GM21447 (cell line): ENCODE measurements around the gene GTPBP6.
"Not testable (repeated sequence)": the region's sequence is repeated elsewhere in the genome, so short reads cannot be mapped to it uniquely, and the experiment has no call there.

Experiments
- ATAC-seq: cut with Tn5 transposase; IDR thresholded peaks from one replicate; pipeline ENCODE4 v1.9.1; 2021; ENCODE audit not compliant: unreplicated experiment

Gene GTPBP6

DNA sequence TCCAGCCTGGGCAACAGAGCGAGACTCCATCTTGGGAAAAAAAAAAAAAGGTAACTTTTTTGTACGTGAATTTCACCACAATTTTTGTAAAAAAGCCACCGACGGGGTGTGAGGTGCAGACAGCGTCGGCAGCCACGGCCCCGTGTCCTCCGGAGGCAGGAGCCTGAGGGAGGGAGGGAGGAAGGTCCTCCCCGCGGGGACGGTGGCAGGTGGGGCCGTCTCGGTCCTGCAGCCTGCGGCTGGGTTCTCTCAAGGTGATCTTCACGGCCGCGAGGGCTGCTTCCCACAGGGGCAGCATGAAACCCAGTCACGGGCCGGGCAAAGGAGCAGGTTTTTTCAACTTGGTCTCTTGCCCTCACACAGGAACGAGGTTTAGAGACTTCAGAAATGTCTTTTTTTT lies 23.5 kb downstream of the GTPBP6 start:
- no peak for ATAC-seq

DNA sequence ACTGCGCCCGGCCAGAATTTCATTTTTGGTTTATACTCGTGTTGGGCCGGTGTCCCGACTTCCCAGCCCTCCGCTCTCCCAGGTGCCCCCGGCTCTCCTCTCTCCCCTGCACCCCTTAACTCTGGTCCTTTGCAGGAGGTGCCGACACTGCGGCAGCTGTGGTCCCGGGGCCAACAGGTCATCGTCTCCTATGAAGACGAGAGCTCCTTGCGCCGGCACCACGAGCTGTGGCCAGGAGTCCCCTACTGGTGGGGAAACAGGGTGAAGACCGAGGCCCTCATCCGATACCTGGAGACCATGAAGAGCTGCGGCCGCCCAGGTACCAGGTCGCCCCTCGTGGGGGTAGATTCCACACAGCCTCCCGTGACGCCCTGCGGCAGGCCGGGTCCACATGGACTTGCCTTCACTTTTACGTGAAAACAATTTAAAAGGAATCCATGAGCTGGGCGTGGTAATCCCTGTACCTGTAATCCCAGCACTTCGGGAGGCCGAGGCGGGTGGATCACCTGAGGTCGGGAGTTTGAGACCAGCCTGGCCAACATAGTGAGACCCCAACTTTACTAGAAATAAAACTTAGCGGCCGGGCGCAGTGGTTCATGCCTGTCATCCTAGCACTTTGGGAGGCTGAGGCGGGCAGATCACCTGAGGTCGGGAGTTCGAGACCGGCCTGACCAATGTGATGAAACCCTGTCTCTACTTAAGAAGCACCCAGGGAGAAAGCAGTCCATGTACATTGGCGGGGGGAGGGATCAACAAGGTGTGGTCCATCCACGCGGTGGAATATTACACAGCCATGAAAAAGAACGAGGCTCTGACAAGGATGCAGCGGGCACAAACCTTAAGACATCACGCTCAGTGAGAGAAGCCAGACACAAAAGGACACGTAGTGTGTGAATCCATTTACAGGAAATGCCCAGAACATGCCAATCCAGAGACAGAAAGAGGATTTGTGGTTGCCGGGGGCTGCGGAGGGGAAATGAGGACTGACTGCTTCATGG lies 25.4 kb downstream of the GTPBP6 start:
- ATAC-seq, result no peak

- no peak for ATAC-seq
Measured at GRCh38 chrX:291411-291901, 27.1 kb downstream of the GTPBP6 start.

- ATAC-seq, result no peak
Measured at GRCh38 chrX:290476-291166, 28.0 kb downstream of the GTPBP6 start.

DNA sequence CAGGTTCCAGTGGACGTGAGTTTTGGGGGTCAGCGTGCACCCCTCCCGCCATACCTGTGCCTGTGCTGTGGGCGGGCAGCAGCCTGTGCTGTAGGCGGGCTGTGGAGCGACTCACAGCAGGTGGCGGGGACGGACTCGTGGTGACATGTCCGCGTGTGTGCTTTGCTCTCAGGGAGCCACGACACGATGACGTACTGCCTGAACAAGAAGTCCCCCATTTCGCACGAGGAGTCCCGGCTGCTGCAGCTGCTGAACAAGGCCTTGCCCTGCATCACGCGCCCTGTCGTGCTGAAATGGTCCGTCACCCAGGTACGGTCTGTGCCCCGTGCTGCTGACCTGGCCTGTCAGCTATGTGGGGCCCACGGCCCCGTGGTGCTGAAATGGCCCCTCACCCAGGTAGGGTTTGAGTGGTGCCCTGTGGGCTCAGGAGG lies 30.0 kb downstream of the GTPBP6 start:
- no peak for ATAC-seq

- ATAC-seq, result no peak
Measured at GRCh38 chrX:287670-288069, 30.9 kb downstream of the GTPBP6 start.

DNA sequence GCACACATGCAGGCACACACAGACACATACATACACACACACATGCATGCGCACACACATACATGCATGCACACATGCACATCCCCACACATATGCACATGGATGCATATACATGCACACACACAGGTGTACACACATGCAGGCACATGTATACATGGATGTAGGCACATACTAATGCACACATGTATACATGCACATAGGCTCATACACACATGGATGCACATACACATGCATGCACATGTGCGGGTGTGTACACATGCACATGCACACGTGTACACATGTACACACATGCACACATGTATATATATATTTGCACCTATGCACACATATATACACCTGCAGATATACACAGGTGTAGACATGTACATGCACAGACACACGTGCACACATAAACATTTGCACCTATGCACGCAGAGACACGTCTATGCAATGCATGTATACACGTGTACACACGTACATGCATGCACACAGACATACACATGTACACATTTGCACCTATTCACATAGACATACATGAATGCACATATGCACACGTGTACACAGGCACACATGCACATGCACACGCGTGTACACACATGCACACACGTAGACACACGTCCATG lies 33.4 kb downstream of the GTPBP6 start:
- ATAC-seq, result no peak

DNA sequence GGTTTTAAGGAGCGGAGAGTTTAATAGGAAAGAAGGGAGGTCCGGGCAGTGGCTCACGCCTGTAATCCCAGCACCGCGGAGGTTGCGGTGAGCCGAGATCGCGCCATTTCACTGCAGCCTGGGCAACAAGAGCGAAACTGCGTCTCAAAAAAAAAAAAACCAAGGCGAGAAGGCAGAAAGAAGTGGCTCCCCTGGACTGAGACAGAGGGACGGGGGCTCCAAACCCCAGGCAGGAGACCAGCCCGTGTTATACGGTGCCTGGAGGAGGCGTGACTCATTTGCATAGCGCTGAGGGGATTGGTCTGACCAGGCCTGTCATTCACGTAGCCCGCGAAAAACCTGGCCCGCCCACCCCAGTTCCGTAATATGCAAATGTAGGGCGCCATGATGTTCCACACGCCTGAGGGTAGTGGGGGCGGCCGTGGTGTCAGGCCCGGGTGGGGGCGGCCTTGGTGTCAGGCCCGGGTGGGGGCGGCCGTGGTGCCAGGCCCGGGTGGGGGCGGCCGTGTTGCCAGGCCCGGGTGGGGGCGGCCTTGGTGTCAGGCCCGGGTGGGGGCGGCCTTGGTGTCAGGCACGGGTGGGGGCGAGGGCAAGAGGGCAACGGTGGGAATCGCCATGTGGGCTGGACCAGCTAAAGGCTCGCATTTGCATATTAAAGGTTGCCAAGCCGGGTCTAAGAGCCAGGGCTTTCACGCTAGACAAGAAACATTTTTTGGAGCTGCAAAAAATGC lies 35.3 kb downstream of the GTPBP6 start:
- ATAC-seq, result peak; percentile 93

DNA sequence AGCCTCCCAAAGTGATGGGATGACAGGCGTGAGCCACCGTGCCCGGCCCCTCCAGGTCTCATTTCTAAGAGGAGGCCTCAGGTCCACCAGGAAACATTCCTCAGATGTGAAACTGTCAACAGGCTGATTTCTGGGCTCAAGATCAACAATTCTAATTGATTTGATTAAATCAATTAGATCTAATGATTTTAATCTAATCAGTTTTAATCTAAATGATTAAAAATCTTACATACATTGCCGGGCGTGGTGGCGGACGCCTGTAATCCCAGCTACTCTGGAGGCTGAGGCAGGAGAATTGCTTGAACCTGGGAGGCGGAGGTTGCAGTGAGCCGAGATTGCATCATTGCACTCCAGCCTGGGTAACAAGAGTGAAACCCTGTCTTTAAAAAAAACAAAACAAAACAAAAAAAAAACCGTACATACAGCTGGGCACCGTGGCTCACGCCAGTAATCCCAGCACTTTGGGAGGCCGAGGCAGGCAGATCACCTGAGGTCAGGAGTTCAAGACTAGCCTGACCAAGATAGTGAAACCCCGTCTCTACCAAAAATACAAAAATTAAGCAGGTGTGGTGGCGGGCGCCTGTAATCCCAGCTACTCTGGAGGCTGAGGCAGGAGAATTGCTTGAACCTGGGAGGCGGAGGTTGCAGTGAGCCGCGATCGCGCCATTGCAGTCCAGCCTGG lies 36.5 kb downstream of the GTPBP6 start:
- not testable (repeated sequence) for ATAC-seq

GRCh38 chrX:281166-281999 lies 37.2 kb downstream of the GTPBP6 start, which contains the start of gene PLCXD1:
Gene PLCXD1 (plus strand): TSS chrX:281381. CDS start chrX:284188, 2,807 bp downstream.
- ATAC-seq, result peak; percentile 39

DNA sequence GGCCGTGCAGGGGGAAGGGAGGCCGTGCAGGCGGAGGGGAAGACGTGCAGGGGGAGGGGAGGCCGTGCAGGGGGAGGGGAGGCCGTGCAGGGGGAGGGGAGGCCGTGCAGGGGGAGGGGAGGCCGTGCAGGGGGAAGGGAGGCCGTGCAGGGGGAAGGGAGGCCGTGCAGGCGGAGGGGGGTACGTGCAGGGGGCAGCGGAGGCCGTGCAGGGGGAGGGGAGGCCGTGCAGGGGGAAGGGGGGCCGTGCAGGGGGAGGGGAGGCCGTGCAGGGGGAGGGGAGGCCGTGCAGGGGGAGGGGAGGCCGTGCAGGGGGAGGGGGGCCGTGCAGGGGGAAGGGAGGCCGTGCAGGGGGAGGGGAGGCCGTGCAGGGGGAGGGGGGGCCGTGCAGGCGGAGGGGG lies 37.9 kb downstream of the GTPBP6 start:
- not testable (repeated sequence) for ATAC-seq

DNA sequence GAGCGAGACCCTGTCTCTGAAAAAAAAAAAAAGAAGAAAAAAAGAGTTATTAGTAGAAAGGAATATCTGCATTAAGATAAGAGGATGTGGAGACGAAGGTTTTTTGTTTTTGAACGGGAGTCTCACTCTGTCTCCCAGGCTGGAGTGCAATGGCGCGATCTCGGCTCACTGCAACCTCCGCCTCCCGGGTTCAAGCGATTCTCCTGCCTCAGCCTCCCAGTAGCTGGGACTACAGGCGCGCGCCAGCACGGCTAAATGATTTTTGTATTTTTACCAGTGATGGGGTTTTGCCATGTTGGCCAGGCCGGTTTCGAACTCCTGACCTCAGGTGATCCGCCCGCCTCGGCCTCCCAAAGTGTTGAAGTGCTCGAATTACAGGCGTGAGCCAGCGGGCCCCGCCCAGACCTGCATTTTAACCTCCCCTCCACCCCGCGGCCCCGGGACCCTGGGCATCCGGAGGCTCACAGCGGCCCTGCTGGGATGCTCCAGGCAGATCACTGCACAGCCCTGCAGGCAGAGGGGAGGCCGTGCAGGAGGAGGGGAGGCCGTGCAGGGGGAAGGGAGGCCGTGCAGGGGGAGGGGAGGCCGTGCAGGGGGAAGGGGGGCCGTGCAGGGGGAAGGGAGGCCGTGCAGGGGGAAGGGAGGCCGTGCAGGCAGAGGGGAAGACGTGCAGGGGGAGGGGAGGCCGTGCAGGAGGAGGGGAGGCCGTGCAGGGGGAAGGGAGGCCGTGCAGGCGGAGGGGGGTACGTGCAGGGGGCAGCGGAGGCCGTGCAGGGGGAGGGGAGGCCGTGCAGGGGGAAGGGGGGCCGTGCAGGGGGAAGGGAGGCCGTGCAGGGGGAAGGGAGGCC lies 38.6 kb downstream of the GTPBP6 start:
- ATAC-seq, result not testable (repeated sequence)

GRCh38 chrX:276581-277201 lies 41.9 kb downstream of the GTPBP6 start:
- ATAC-seq, result peak; percentile 24

GRCh38 chrX:275967-276580 lies 42.5 kb downstream of the GTPBP6 start:
- peak; percentile 72 for ATAC-seq

GRCh38 chrX:275476-275966 lies 43.1 kb downstream of the GTPBP6 start:
- no peak for ATAC-seq

DNA sequence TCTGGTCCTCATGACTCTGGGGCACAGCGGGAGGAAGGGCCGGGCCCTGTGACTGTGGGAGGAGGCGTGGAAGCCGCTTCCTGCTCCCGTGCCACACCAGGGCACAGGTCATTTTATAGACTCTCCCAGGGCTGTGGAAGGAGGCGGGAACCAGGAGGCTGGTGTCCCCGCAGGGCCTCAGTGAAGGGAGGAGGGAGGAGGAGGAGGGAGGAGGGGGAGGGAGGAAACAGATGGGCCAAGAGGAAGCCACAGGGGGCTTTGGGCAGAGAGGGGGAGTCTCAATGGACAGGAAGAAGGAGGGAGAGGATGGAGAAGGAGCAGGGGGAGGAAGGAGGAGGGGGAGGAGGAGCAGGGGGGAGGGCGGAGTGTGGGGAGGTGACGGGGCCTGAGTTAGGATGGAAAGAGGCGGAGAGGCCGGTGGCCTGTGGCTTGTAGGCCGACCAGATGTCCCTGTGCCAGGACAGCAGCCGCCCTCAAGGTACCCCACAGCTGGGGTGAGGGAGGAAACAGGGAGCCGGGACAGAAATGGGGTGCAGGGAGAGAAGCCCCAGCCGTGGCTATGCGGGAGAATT lies 43.6 kb downstream of the GTPBP6 start:
- no peak for ATAC-seq

DNA sequence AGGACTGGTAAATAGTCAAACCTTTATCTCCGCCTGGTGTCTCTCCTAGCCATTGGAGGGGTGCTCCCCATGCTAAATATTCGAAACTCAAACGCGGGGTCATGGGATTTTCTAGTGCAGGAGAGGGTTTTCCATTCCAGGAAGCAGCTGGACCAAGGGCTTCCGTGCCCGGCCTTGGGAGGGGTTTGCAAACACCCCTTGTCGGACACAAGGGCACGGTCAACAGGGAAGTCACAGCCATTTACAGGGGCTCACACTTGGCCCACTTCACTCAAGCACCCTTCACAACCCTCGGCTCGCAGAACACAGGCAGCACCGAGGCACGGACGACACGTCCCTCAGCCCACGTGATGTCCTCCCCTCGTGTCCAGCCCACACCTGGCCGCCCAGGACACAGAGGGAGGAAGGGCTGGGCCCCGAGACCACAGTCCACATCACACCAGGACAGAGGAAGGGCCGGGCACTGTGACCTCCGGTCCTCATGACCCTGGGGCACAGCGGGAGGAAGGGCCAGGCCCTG lies 47.7 kb downstream of the GTPBP6 start:
- ATAC-seq, result no peak
